ENCODE data around the gene CPD. TPM values are rescaled to one million over a fixed set of nuclear protein-coding genes. Genes with fewer than 3 reads are reported as not detected.

The CPD gene
- total and polyA plus RNA-seq, 4 donors = 4.1 to 58.5 (median 27.6) TPM

- ATAC-seq (ENCODE audit: low FRiP score) = no peak
- no peak for DNase-seq
- no peak overlapping the region for H3K27ac ChIP-seq (ENCODE audit: low read depth in 1 of 2, low read length in 2 of 2)
- WGBS, 2 donors = 96 to 97% methylated on average over 4 of the region's 4 CpGs
- H3K4me3 ChIP-seq (ENCODE audit: low read length in 2 of 2) = no peak overlapping the region
- peaks cover 3% of the 10 kb centered on the region for H3K9me3 ChIP-seq (ENCODE audit: control insufficient read depth, low read length)
- intact Hi-C loops (cut with DNase I) = no loop called here
- H3K36me3 ChIP-seq (ENCODE audit: control insufficient read depth in 1 of 2, insufficient read depth in 2 of 2, low read length in 1 of 2) = no peaks in the 10 kb centered on the region
- no peaks in the 10 kb centered on the region for H3K4me1 ChIP-seq (ENCODE audit: control insufficient read depth in 1 of 2, insufficient read depth in 2 of 2, low read length in 2 of 2)
- H3K27me3 ChIP-seq (ENCODE audit: control insufficient read depth in 1 of 2, insufficient read depth in 2 of 2, low read length in 1 of 2) = no peaks in the 10 kb centered on the region
Measured at GRCh38 chr17:30361766-30362279, 16.9 kb upstream of the CPD start.

- Histone ChIP-seq H3K27me3 (ENCODE audit: control insufficient read depth in 1 of 2, insufficient read depth in 2 of 2, low read length in 1 of 2) (no peaks in the 10 kb centered on the region), H3K4me1 (ENCODE audit: control insufficient read depth in 1 of 2, insufficient read depth in 2 of 2, low read length in 2 of 2) (no peaks in the 10 kb centered on the region), H3K9me3 (ENCODE audit: control insufficient read depth, low read length) (peaks cover 3% of the 10 kb centered on the region), H3K4me3 (ENCODE audit: low read length in 2 of 2) (no peak overlapping the region), H3K36me3 (ENCODE audit: control insufficient read depth in 1 of 2, insufficient read depth in 2 of 2, low read length in 1 of 2) (no peaks in the 10 kb centered on the region), H3K27ac (ENCODE audit: low read depth in 1 of 2, low read length in 2 of 2) (no peak overlapping the region)
- DNase-seq = no peak
- intact Hi-C loops (cut with DNase I) = no loop called here
- ATAC-seq (ENCODE audit: low FRiP score) = peak; percentile 62
- 47 to 63% methylated on average over 1 of the region's 1 CpG for WGBS, 2 donors
Measured at GRCh38 chr17:30363715-30364202, 15.0 kb upstream of the CPD start.

GRCh38 chr17:30366536-30366935 is 12.2 kb upstream of the CPD start:
- Histone ChIP-seq H3K4me3 (ENCODE audit: low read length in 2 of 2) (no peak overlapping the region), H3K27ac (ENCODE audit: low read depth in 1 of 2, low read length in 2 of 2) (no peak overlapping the region), H3K36me3 (ENCODE audit: control insufficient read depth in 1 of 2, insufficient read depth in 2 of 2, low read length in 1 of 2) (no peaks in the 10 kb centered on the region), H3K27me3 (ENCODE audit: control insufficient read depth in 1 of 2, insufficient read depth in 2 of 2, low read length in 1 of 2) (no peaks in the 10 kb centered on the region), H3K4me1 (ENCODE audit: control insufficient read depth in 1 of 2, insufficient read depth in 2 of 2, low read length in 2 of 2) (no peaks in the 10 kb centered on the region), H3K9me3 (ENCODE audit: control insufficient read depth, low read length) (peaks cover 3% of the 10 kb centered on the region)
- DNase-seq (no peak), ATAC-seq (ENCODE audit: low FRiP score) (no peak)
- intact Hi-C loops (cut with DNase I) = no loop called here
- 52 to 61% methylated on average over 3 of the region's 3 CpGs for WGBS, 2 donors

GRCh38 chr17:30368912-30369720 is 9.6 kb upstream of the CPD start:
- Histone ChIP-seq H3K27ac (ENCODE audit: low read depth in 1 of 2, low read length in 2 of 2) (no peak overlapping the region), H3K4me1 (ENCODE audit: control insufficient read depth in 1 of 2, insufficient read depth in 2 of 2, low read length in 2 of 2) (no peaks in the 10 kb centered on the region)
- intact Hi-C loops (cut with DNase I) = no loop called here

GRCh38 chr17:30369995-30370394 is 8.7 kb upstream of the CPD start:
- H3K9me3 ChIP-seq (ENCODE audit: control insufficient read depth, low read length) = no peaks in the 10 kb centered on the region
- H3K27me3 ChIP-seq (ENCODE audit: control insufficient read depth in 1 of 2, insufficient read depth in 2 of 2, low read length in 1 of 2) = no peaks in the 10 kb centered on the region
- no peaks in the 10 kb centered on the region for H3K36me3 ChIP-seq (ENCODE audit: control insufficient read depth in 1 of 2, insufficient read depth in 2 of 2, low read length in 1 of 2)
- no peak for DNase-seq
- no peaks in the 10 kb centered on the region for H3K4me1 ChIP-seq (ENCODE audit: control insufficient read depth in 1 of 2, insufficient read depth in 2 of 2, low read length in 2 of 2)
- no peak overlapping the region for H3K27ac ChIP-seq (ENCODE audit: low read depth in 1 of 2, low read length in 2 of 2)
- intact Hi-C loops (cut with DNase I) = loop anchor here in 1 of 2 donors (10.0 kb wide), 1 partner anchor 75 kb away; the partner anchor contains the start of gene BLMH
- no peak for ATAC-seq (ENCODE audit: low FRiP score)
- H3K4me3 ChIP-seq (ENCODE audit: low read length in 2 of 2) = no peak overlapping the region

More at GRCh38 chr17:30368912-30369720, 9.6 kb upstream of the CPD start:
- DNase-seq (no peak), ATAC-seq (ENCODE audit: low FRiP score) (no peak)
- Histone ChIP-seq H3K27me3 (ENCODE audit: control insufficient read depth in 1 of 2, insufficient read depth in 2 of 2, low read length in 1 of 2) (no peaks in the 10 kb centered on the region), H3K36me3 (ENCODE audit: control insufficient read depth in 1 of 2, insufficient read depth in 2 of 2, low read length in 1 of 2) (no peaks in the 10 kb centered on the region), H3K9me3 (ENCODE audit: control insufficient read depth, low read length) (no peaks in the 10 kb centered on the region), H3K4me3 (ENCODE audit: low read length in 2 of 2) (no peak overlapping the region)
- 89 to 90% methylated on average over 13 of the region's 13 CpGs for WGBS, 2 donors

- Histone ChIP-seq H3K4me1 (ENCODE audit: control insufficient read depth in 1 of 2, insufficient read depth in 2 of 2, low read length in 2 of 2) (no peaks in the 10 kb centered on the region), H3K27ac (ENCODE audit: low read depth in 1 of 2, low read length in 2 of 2) (no peak overlapping the region), H3K4me3 (ENCODE audit: low read length in 2 of 2) (no peak overlapping the region), H3K36me3 (ENCODE audit: control insufficient read depth in 1 of 2, insufficient read depth in 2 of 2, low read length in 1 of 2) (no peaks in the 10 kb centered on the region), H3K9me3 (ENCODE audit: control insufficient read depth, low read length) (no peaks in the 10 kb centered on the region), H3K27me3 (ENCODE audit: control insufficient read depth in 1 of 2, insufficient read depth in 2 of 2, low read length in 1 of 2) (no peaks in the 10 kb centered on the region)
- intact Hi-C loops (cut with DNase I) = loop anchor here in 1 of 2 donors (10.0 kb wide), 1 partner anchor 78 kb away; the partner anchor contains the start of gene BLMH
- ATAC-seq (ENCODE audit: low FRiP score) (no peak), DNase-seq (no peak)
- WGBS, 2 donors = 92 to 94% methylated on average over 2 of the region's 2 CpGs
Measured at GRCh38 chr17:30372755-30373154, 6.0 kb upstream of the CPD start.

DNA sequence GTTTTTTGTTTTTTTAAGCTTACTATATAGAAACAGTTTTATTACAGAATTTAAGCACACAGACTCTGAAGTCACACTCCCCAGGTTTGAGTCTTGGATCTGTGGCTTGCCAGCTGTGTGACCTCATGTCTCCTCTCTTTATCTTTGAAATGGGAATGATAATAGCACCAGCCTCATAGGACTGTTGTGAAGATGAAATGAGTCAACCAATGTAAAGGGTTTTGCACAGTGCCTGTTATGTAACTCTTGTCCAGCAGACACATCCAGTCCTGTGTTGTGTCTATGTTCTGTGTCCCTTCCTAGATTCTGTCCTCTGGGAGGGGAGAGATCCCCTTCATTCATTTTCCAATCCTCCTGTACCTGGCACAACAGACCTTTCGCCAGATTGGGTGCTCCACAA is 3.1 kb upstream of the CPD start:
- WGBS, 2 donors = 98 to 100% methylated on average over 1 of the region's 1 CpG
- H3K4me1 ChIP-seq (ENCODE audit: control insufficient read depth in 1 of 2, insufficient read depth in 2 of 2, low read length in 2 of 2) = no peaks in the 10 kb centered on the region
- ATAC-seq (ENCODE audit: low FRiP score) = no peak
- H3K27me3 ChIP-seq (ENCODE audit: control insufficient read depth in 1 of 2, insufficient read depth in 2 of 2, low read length in 1 of 2) = no peaks in the 10 kb centered on the region
- no peak for DNase-seq
- H3K27ac ChIP-seq (ENCODE audit: low read depth in 1 of 2, low read length in 2 of 2) = no peak overlapping the region
- H3K36me3 ChIP-seq (ENCODE audit: control insufficient read depth in 1 of 2, insufficient read depth in 2 of 2, low read length in 1 of 2) = no peaks in the 10 kb centered on the region
- H3K4me3 ChIP-seq (ENCODE audit: low read length in 2 of 2) = no peak overlapping the region
- no peaks in the 10 kb centered on the region for H3K9me3 ChIP-seq (ENCODE audit: control insufficient read depth, low read length)
- intact Hi-C loops (cut with DNase I) = loop anchor here in 1 of 2 donors (10.0 kb wide), 1 partner anchor 81 kb away; the partner anchor contains the start of gene BLMH

- no peaks in the 10 kb centered on the region for H3K9me3 ChIP-seq (ENCODE audit: control insufficient read depth, low read length)
- H3K36me3 ChIP-seq (ENCODE audit: control insufficient read depth in 1 of 2, insufficient read depth in 2 of 2, low read length in 1 of 2) = no peaks in the 10 kb centered on the region
- no peak overlapping the region for H3K4me3 ChIP-seq (ENCODE audit: low read length in 2 of 2)
- ATAC-seq (ENCODE audit: low FRiP score) = no peak
- peaks cover 0 to 2% of the 10 kb centered on the region in 2 donors for H3K4me1 ChIP-seq (ENCODE audit: control insufficient read depth in 1 of 2, insufficient read depth in 2 of 2, low read length in 2 of 2)
- 88 to 91% methylated on average over 12 of the region's 12 CpGs for WGBS, 2 donors
- no peaks in the 10 kb centered on the region for H3K27me3 ChIP-seq (ENCODE audit: control insufficient read depth in 1 of 2, insufficient read depth in 2 of 2, low read length in 1 of 2)
- H3K27ac ChIP-seq (ENCODE audit: low read depth in 1 of 2, low read length in 2 of 2) = no peak overlapping the region
- intact Hi-C loops (cut with DNase I) = loop anchor here in 1 of 2 donors (10.0 kb wide), 1 partner anchor 82 kb away; the partner anchor contains the start of gene BLMH
- DNase-seq = no peak
Measured at GRCh38 chr17:30376621-30377452, 1.9 kb upstream of the CPD start.

Data from aorta (tissue), 5 donors.